Neural crest cell (in vitro differentiated cells): Measurements from ENCODE around the gene RASAL2. TPM values are rescaled to one million over a fixed set of nuclear protein-coding genes. Genes with fewer than 3 reads are reported as not detected.

ENCODE experiments used
- DNase-seq: peaks from one replicate; pipeline ENCODE4 v3.0.0; 2021; ENCODE audit warnings: low read depth, mixed read lengths, low spot score
- H3K27ac Mint-ChIP-seq: one replicate; pipeline ENCODE4 v1.8.0; 2021; ENCODE audit warnings: mild to moderate bottlenecking, mixed read lengths; ENCODE audit not compliant: unreplicated experiment
- H3K27me3 Mint-ChIP-seq: 2 replicates; pipeline ENCODE4 v1.8.0; 2021; ENCODE audit warnings: low read depth, mild to moderate bottlenecking, mixed read lengths
- H3K36me3 Mint-ChIP-seq: 2 replicates; pipeline ENCODE4 v1.8.0; 2021; ENCODE audit warnings: low read depth, mild to moderate bottlenecking, mixed read lengths
- H3K4me1 Mint-ChIP-seq: 2 replicates; pipeline ENCODE4 v1.8.0; 2021; ENCODE audit warnings: mixed read lengths
- H3K4me3 Mint-ChIP-seq: one replicate; pipeline ENCODE4 v1.8.0; 2021; ENCODE audit warnings: mild to moderate bottlenecking, mixed read lengths
- H3K9me3 Mint-ChIP-seq: 2 replicates; pipeline ENCODE4 v1.8.0; 2021; ENCODE audit warnings: mixed read lengths
- CTCF ChIP-seq: fragments of 200-600 bp; sonication (generic); conservative IDR thresholded peaks from 2 replicates; pipeline ENCODE4 v1.5.0; 2021; ENCODE audit warnings: antibody characterized with exemption, mild to moderate bottlenecking
- total RNA-seq: library from RNA; stranded (reverse); gene quantifications from 2 replicates; pipeline ENCODE4 v1.2.1, GENCODE V29; 2021

Gene RASAL2
- total RNA-seq, 1 donor from 2014 or later: 20.9 TPM

GRCh38 chr1:178121883-178122282, 28.0 kb downstream of the RASAL2 start:
- Mint-ChIP-seq H3K9me3 (peaks cover 6% of the 10 kb centered on the region), H3K36me3 (peaks cover 10% of the 10 kb centered on the region), H3K27me3 (no peaks in the 10 kb centered on the region), H3K27ac (peak overlapping the region; percentile 0), H3K4me1 (peaks cover 14% of the 10 kb centered on the region), H3K4me3 (peak overlapping the region; percentile 31)
- no peak for TF ChIP-seq CTCF
- no peak for DNase-seq

GRCh38 chr1:178122283-178122682, 28.4 kb downstream of the RASAL2 start:
- Mint-ChIP-seq H3K4me1 (peaks cover 14% of the 10 kb centered on the region), H3K4me3 (no peak overlapping the region), H3K36me3 (peaks cover 10% of the 10 kb centered on the region), H3K27me3 (no peaks in the 10 kb centered on the region), H3K9me3 (peaks cover 6% of the 10 kb centered on the region), H3K27ac (peak overlapping the region; percentile 0)
- no peak for TF ChIP-seq CTCF
- no peak for DNase-seq

- Mint-ChIP-seq H3K4me3 (no peak overlapping the region), H3K9me3 (peaks cover 6% of the 10 kb centered on the region), H3K27ac (no peak overlapping the region), H3K36me3 (peaks cover 10% of the 10 kb centered on the region), H3K27me3 (no peaks in the 10 kb centered on the region), H3K4me1 (peaks cover 14% of the 10 kb centered on the region)
- no peak for DNase-seq
- TF ChIP-seq CTCF: no peak
These were observed 30.2 kb downstream of the RASAL2 start for GRCh38 chr1:178124115-178124514.

- peaks cover 10% of the 10 kb centered on the region for H3K4me1 Mint-ChIP-seq
- H3K27me3 Mint-ChIP-seq: no peaks in the 10 kb centered on the region
- H3K27ac Mint-ChIP-seq: no peak overlapping the region
- no peak for TF ChIP-seq CTCF
- no peaks in the 10 kb centered on the region for H3K9me3 Mint-ChIP-seq
- peaks cover 6% of the 10 kb centered on the region for H3K36me3 Mint-ChIP-seq
- no peak for DNase-seq
- H3K4me3 Mint-ChIP-seq: no peak overlapping the region
These were observed 32.4 kb downstream of the RASAL2 start for GRCh38 chr1:178126261-178126660.

DNA sequence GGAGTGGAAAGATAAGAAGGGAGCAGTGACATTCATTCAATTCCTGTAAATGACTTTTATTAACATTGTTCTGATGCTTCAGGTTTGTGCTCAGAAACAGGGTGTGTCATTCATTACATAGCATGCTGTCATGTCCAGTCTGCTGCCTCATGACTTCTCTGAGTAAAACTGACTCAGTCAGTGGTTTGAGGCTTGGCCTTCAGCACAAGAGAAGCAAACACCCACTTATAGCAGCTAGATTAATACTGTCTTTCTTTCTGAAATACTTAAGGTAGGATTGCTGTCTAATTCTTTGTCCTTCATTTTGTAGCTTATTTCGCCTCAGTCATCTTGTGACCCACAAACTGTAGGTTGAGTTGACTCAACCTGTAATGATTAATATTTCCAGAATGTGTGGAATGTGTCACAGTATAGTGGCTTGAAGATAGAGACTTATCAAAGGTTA, 32.9 kb downstream of the RASAL2 start:
- Mint-ChIP-seq H3K36me3 (peaks cover 5% of the 10 kb centered on the region), H3K27ac (no peak overlapping the region), H3K27me3 (no peaks in the 10 kb centered on the region), H3K4me1 (peaks cover 7% of the 10 kb centered on the region), H3K4me3 (no peak overlapping the region), H3K9me3 (no peaks in the 10 kb centered on the region)
- TF ChIP-seq CTCF: no peak
- no peak for DNase-seq
